K562 (cell line): Measurements from ENCODE around the gene MTA2.

Experiments
- ASH1L ChIP-seq: fragments of 450-650 bp; IDR thresholded peaks from 2 replicates; pipeline ENCODE4 v1.6.1; 2018; ENCODE audit warnings: borderline replicate concordance, mild to moderate bottlenecking, low read depth; ENCODE audit not compliant: partially characterized antibody
- CEBPZ ChIP-seq: fragments of 150-350 bp; IDR thresholded peaks from 2 replicates; pipeline ENCODE4 v1.6.1; 2014; ENCODE audit warnings: low read depth, mild to moderate bottlenecking, low read length, borderline replicate concordance
- ELF4 ChIP-seq: fragments of 450-650 bp; formaldehyde crosslinking; IDR thresholded peaks from 2 replicates; pipeline ENCODE4 v1.4.0; 2022; ENCODE audit warnings: missing genetic modification characterization
- FIP1L1 ChIP-seq: fragments of 200-400 bp; formaldehyde crosslinking; IDR thresholded peaks from 2 replicates; pipeline ENCODE4 v1.6.1; 2018; ENCODE audit warnings: mild to moderate bottlenecking, low read depth, low read length; ENCODE audit not compliant: poor library complexity, severe bottlenecking
- GTF2A2 ChIP-seq: IDR thresholded peaks from 2 replicates; pipeline ENCODE4 v1.6.1; 2016; ENCODE audit warnings: mild to moderate bottlenecking, missing genetic modification characterization, missing compliant biosample characterization
- JUND ChIP-seq, 2 experiments: IDR thresholded peaks; 2 replicates in 1 of 2; 3 replicates in 1 of 2; pipeline ENCODE4 v1.6.1; 2011; ENCODE audit warnings: borderline replicate concordance in 2 of 2, low read depth in 2 of 2, low read length in 2 of 2, improper control_type of control experiment in 1 of 2, missing biosample characterization in 1 of 2, missing genetic modification characterization in 1 of 2, missing genetic modification reagents in 1 of 2
- SRSF1 ChIP-seq: fragments of 200-400 bp; formaldehyde crosslinking; IDR thresholded peaks from 2 replicates; pipeline ENCODE4 v1.6.1; 2017; ENCODE audit warnings: mild to moderate bottlenecking, low read depth, low read length, moderate library complexity
- ZBTB7A ChIP-seq: IDR thresholded peaks from 2 replicates; pipeline ENCODE4 v1.6.1; 2011; ENCODE audit warnings: low read depth, mild to moderate bottlenecking, low read length, moderate library complexity, borderline replicate concordance; ENCODE audit not compliant: control insufficient read depth
- ZNF408 ChIP-seq: fragments of 250-450 bp; sonication (Bioruptor Pico); IDR thresholded peaks from 2 replicates; pipeline ENCODE4 v1.4.0; 2020; ENCODE audit warnings: low read depth, mild to moderate bottlenecking, moderate library complexity
- ZNF79 ChIP-seq: fragments of 250-450 bp; sonication (Bioruptor Pico); IDR thresholded peaks from 2 replicates; pipeline ENCODE4 v1.4.0; 2020; ENCODE audit warnings: low read depth, mild to moderate bottlenecking, moderate library complexity
- TF ChIP-seq, protein P1 (sequence below): fragments of 250-450 bp; sonication (Bioruptor Pico); IDR thresholded peaks from 2 replicates; pipeline ENCODE4 v1.5.0; 2020; ENCODE audit warnings: mild to moderate bottlenecking
- TF ChIP-seq, protein P2 (sequence below), 3 experiments: IDR thresholded peaks in 2 of 3; conservative IDR thresholded peaks in 1 of 3; 2 replicates each; pipeline ENCODE4 v1.5.1; 2011 to 2012; ENCODE audit warnings: low read length in 3 of 3, mild to moderate bottlenecking in 3 of 3, control low read depth in 2 of 3, improper control_type of control experiment in 1 of 3, inconsistent platforms in 1 of 3, low read depth in 1 of 3, mixed read lengths in 1 of 3, moderate library complexity in 1 of 3; ENCODE audit not compliant: insufficient read depth in 2 of 3

- no peak for TF ChIP-seq JUND (IDR thresholded peaks at IDR 0.05; ENCODE audit: borderline replicate concordance, low read depth, low read length)
- TF ChIP-seq JUND (tag; IDR thresholded peaks at IDR 0.05; ENCODE audit: borderline replicate concordance, low read depth, low read length): no peak
- TF ChIP-seq GTF2A2 (tag): no peak
- no peak for TF ChIP-seq ELF4 (CRISPR knock-in tag)
- no peak for TF ChIP-seq CEBPZ
- TF ChIP-seq FIP1L1: no peak
- no peak for TF ChIP-seq SRSF1
- TF ChIP-seq ZNF79 (CRISPR knock-in tag): no peak
- TF ChIP-seq, protein P1, sequence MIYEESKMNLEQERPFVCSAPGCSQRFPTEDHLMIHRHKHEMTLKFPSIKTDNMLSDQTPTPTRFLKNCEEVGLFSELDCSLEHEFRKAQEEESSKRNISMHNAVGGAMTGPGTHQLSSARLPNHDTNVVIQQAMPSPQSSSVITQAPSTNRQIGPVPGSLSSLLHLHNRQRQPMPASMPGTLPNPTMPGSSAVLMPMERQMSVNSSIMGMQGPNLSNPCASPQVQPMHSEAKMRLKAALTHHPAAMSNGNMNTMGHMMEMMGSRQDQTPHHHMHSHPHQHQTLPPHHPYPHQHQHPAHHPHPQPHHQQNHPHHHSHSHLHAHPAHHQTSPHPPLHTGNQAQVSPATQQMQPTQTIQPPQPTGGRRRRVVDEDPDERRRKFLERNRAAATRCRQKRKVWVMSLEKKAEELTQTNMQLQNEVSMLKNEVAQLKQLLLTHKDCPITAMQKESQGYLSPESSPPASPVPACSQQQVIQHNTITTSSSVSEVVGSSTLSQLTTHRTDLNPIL (CRISPR knock-in tag): no peak
- no peak for TF ChIP-seq ZBTB7A
- no peak for TF ChIP-seq ZNF408 (CRISPR knock-in tag)
- TF ChIP-seq ASH1L: no peak
- TF ChIP-seq, protein P2, sequence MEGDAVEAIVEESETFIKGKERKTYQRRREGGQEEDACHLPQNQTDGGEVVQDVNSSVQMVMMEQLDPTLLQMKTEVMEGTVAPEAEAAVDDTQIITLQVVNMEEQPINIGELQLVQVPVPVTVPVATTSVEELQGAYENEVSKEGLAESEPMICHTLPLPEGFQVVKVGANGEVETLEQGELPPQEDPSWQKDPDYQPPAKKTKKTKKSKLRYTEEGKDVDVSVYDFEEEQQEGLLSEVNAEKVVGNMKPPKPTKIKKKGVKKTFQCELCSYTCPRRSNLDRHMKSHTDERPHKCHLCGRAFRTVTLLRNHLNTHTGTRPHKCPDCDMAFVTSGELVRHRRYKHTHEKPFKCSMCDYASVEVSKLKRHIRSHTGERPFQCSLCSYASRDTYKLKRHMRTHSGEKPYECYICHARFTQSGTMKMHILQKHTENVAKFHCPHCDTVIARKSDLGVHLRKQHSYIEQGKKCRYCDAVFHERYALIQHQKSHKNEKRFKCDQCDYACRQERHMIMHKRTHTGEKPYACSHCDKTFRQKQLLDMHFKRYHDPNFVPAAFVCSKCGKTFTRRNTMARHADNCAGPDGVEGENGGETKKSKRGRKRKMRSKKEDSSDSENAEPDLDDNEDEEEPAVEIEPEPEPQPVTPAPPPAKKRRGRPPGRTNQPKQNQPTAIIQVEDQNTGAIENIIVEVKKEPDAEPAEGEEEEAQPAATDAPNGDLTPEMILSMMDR (IDR thresholded peaks at IDR 0.05 in 2 of 3, conservative IDR thresholded peaks at IDR 0.05 in 1 of 3; ENCODE audit: insufficient read depth in 2 of 3, low read depth in 1 of 3, low read length in 3 of 3): no peak
Observed at GRCh38 chr11:62600367-62601121, 1.1 kb downstream of the MTA2 start.
